ENCODE data around the gene FAM163B.

FAM163B gene

GRCh38 chr9:133532937-133533668, 76.1 kb downstream of the FAM163B start (continued):
- TF ChIP-seq ZNF565 (CRISPR knock-in tag; conservative IDR thresholded peaks at IDR 0.05; ENCODE audit: low read depth): no peak

GRCh38 chr9:133531293-133531692, 77.9 kb downstream of the FAM163B start:
- ATAC-seq: no peak
- no peak for TF ChIP-seq PPARA (CRISPR knock-in tag; IDR thresholded peaks at IDR 0.05; ENCODE audit: borderline replicate concordance)
- no peak for TF ChIP-seq ZC3H10 (CRISPR knock-in tag; IDR thresholded peaks at IDR 0.05)
- TF ChIP-seq CSDC2 (CRISPR knock-in tag; IDR thresholded peaks at IDR 0.05): no peak
- no peak for TF ChIP-seq GLIS3 (CRISPR knock-in tag; IDR thresholded peaks at IDR 0.05)
- TF ChIP-seq CREB5 (CRISPR knock-in tag; IDR thresholded peaks at IDR 0.05; ENCODE audit: low read depth): no peak
- TF ChIP-seq TOX (CRISPR knock-in tag; IDR thresholded peaks at IDR 0.05; ENCODE audit: borderline replicate concordance): no peak

- ATAC-seq: no peak
- TF ChIP-seq ZNF70 (CRISPR knock-in tag; IDR thresholded peaks at IDR 0.05) (no peak), ZFP3 (CRISPR knock-in tag; IDR thresholded peaks at IDR 0.05) (no peak), CSRNP3 (CRISPR knock-in tag; IDR thresholded peaks at IDR 0.05) (no peak), CSDC2 (CRISPR knock-in tag; IDR thresholded peaks at IDR 0.05) (no peak), PPARA (CRISPR knock-in tag; IDR thresholded peaks at IDR 0.05; ENCODE audit: borderline replicate concordance) (no peak), TCF4 (CRISPR knock-in tag; IDR thresholded peaks at IDR 0.05; ENCODE audit: borderline replicate concordance) (no peak), ZNF565 (CRISPR knock-in tag; conservative IDR thresholded peaks at IDR 0.05; ENCODE audit: low read depth) (no peak), ZFP30 (CRISPR knock-in tag; IDR thresholded peaks at IDR 0.05) (no peak), ISL1 (CRISPR knock-in tag; IDR thresholded peaks at IDR 0.05) (no peak), OSR1 (CRISPR knock-in tag; IDR thresholded peaks at IDR 0.05) (no peak), CREB5 (CRISPR knock-in tag; IDR thresholded peaks at IDR 0.05; ENCODE audit: low read depth) (no peak), ZC3H10 (CRISPR knock-in tag; IDR thresholded peaks at IDR 0.05) (no peak), BACH2 (CRISPR knock-in tag; IDR thresholded peaks at IDR 0.05; ENCODE audit: borderline replicate concordance) (no peak), ARNTL (CRISPR knock-in tag; IDR thresholded peaks at IDR 0.05; ENCODE audit: borderline replicate concordance, low read depth) (no peak), POU6F1 (CRISPR knock-in tag; IDR thresholded peaks at IDR 0.05; ENCODE audit: borderline replicate concordance, low read depth) (no peak), ESRRG (CRISPR knock-in tag; IDR thresholded peaks at IDR 0.05) (no peak), TSHZ2 (CRISPR knock-in tag; IDR thresholded peaks at IDR 0.05) (no peak), GLIS3 (CRISPR knock-in tag; IDR thresholded peaks at IDR 0.05) (no peak)
These were observed 79.3 kb downstream of the FAM163B start for GRCh38 chr9:133529874-133530273.

- ATAC-seq: no peak
- TF ChIP-seq ZFP30 (CRISPR knock-in tag; IDR thresholded peaks at IDR 0.05) (no peak), ZNF70 (CRISPR knock-in tag; IDR thresholded peaks at IDR 0.05) (no peak), SNAI2 (CRISPR knock-in tag; IDR thresholded peaks at IDR 0.05) (no peak), CSDC2 (CRISPR knock-in tag; IDR thresholded peaks at IDR 0.05) (no peak), PPARA (CRISPR knock-in tag; IDR thresholded peaks at IDR 0.05; ENCODE audit: borderline replicate concordance) (no peak), ARNTL (CRISPR knock-in tag; IDR thresholded peaks at IDR 0.05; ENCODE audit: borderline replicate concordance, low read depth) (no peak), BACH2 (CRISPR knock-in tag; IDR thresholded peaks at IDR 0.05; ENCODE audit: borderline replicate concordance) (no peak)
These were observed 79.7 kb downstream of the FAM163B start for GRCh38 chr9:133529457-133529856.
